GM18870 (cell line): ENCODE data around the gene PI4KA.
"Not testable (repeated sequence)": the region's sequence is repeated elsewhere in the genome, so short reads cannot be mapped to it uniquely, and the experiment has no call there.

Experiments
- ATAC-seq: cut with Tn5 transposase; IDR thresholded peaks from one replicate; pipeline ENCODE4 v1.9.1; 2021; ENCODE audit warnings: moderate library complexity; ENCODE audit not compliant: unreplicated experiment

Gene PI4KA

GRCh38 chr22:20779014-20779817 lies 79.4 kb downstream of the PI4KA start:
- ATAC-seq, result no peak

- no peak for ATAC-seq
These were observed 81.0 kb downstream of the PI4KA start for GRCh38 chr22:20777420-20778177.

GRCh38 chr22:20776624-20777405 lies 81.8 kb downstream of the PI4KA start:
- no peak for ATAC-seq

- no peak for ATAC-seq
These were observed 83.2 kb downstream of the PI4KA start for GRCh38 chr22:20775342-20775895.

- ATAC-seq, result no peak
These were observed 83.7 kb downstream of the PI4KA start for GRCh38 chr22:20774882-20775281.

GRCh38 chr22:20773793-20774212 lies 84.8 kb downstream of the PI4KA start, which contains the start of gene SERPIND1:
Gene SERPIND1, plus strand, starts transcription at chr22:20774113. Its CDS starts 5,200 bp downstream, at chr22:20779313.
- ATAC-seq, result no peak

GRCh38 chr22:20771918-20772625 lies 86.5 kb downstream of the PI4KA start:
- no peak for ATAC-seq

GRCh38 chr22:20769496-20769826 lies 89.2 kb downstream of the PI4KA start:
- ATAC-seq, result not testable (repeated sequence)

- ATAC-seq, result no peak
These were observed 92.1 kb downstream of the PI4KA start for GRCh38 chr22:20766530-20766929.

- ATAC-seq, result no peak
These were observed 92.7 kb downstream of the PI4KA start for GRCh38 chr22:20765938-20766337.

- no peak for ATAC-seq
These were observed 93.9 kb downstream of the PI4KA start for GRCh38 chr22:20764729-20765128.

GRCh38 chr22:20764471-20764720 lies 94.2 kb downstream of the PI4KA start:
- ATAC-seq, result no peak

- no peak for ATAC-seq
These were observed 94.8 kb downstream of the PI4KA start for GRCh38 chr22:20763630-20764470.

- no peak for ATAC-seq
These were observed 96.3 kb downstream of the PI4KA start for GRCh38 chr22:20762233-20762796.

- ATAC-seq, result no peak
These were observed 97.1 kb downstream of the PI4KA start for GRCh38 chr22:20761536-20761935.

- no peak for ATAC-seq
These were observed 98.5 kb downstream of the PI4KA start for GRCh38 chr22:20760084-20760483.

GRCh38 chr22:20758688-20759087 lies 99.9 kb downstream of the PI4KA start:
- no peak for ATAC-seq

GRCh38 chr22:20756846-20757245 lies 101.8 kb downstream of the PI4KA start:
- no peak for ATAC-seq

GRCh38 chr22:20752873-20753272 lies 105.7 kb downstream of the PI4KA start:
- ATAC-seq, result no peak
